ENCODE data around the gene MAP3K4. TPM values are rescaled to one million over a fixed set of nuclear protein-coding genes. Genes with fewer than 3 reads are reported as not detected.

Gene MAP3K4
- total RNA-seq, 1 donor from 2014 or later: 25.5 TPM

DNA sequence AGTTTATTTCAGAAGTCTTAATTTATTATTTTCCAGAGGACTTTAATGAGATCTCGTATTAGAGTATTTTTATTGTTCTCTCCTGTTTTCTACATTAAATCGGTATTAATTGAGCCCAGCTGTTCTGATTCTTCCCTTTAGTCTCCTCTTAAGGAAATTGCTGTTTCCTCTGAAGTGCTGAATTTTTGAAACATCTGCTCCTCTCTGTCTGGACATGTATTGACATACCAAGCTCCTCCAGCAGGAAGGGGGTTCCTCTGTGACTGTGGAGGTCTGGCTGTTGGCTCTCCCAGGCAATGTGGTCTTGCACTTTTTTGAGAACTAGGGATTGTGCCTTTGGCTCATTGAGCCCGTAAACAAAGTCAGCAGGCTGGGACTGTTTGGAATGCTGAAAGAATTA is 74.9 kb downstream of the MAP3K4 start:
- Mint-ChIP-seq H3K36me3 (ENCODE audit: low read depth) (peaks cover 4% of the 10 kb centered on the region), H3K4me1 (ENCODE audit: low read depth) (peaks cover 3% of the 10 kb centered on the region), H3K27me3 (ENCODE audit: low read depth) (no peaks in the 10 kb centered on the region), H3K27ac (ENCODE audit: unreplicated experiment) (no peak overlapping the region), H3K9me3 (ENCODE audit: low read depth) (peaks cover 1% of the 10 kb centered on the region), H3K4me3 (ENCODE audit: unreplicated experiment) (no peak overlapping the region)
- DNase-seq (ENCODE audit: low spot score): no peak
- TF ChIP-seq, protein P1, sequence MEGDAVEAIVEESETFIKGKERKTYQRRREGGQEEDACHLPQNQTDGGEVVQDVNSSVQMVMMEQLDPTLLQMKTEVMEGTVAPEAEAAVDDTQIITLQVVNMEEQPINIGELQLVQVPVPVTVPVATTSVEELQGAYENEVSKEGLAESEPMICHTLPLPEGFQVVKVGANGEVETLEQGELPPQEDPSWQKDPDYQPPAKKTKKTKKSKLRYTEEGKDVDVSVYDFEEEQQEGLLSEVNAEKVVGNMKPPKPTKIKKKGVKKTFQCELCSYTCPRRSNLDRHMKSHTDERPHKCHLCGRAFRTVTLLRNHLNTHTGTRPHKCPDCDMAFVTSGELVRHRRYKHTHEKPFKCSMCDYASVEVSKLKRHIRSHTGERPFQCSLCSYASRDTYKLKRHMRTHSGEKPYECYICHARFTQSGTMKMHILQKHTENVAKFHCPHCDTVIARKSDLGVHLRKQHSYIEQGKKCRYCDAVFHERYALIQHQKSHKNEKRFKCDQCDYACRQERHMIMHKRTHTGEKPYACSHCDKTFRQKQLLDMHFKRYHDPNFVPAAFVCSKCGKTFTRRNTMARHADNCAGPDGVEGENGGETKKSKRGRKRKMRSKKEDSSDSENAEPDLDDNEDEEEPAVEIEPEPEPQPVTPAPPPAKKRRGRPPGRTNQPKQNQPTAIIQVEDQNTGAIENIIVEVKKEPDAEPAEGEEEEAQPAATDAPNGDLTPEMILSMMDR (IDR thresholded peaks at IDR 0.05): no peak

DNA sequence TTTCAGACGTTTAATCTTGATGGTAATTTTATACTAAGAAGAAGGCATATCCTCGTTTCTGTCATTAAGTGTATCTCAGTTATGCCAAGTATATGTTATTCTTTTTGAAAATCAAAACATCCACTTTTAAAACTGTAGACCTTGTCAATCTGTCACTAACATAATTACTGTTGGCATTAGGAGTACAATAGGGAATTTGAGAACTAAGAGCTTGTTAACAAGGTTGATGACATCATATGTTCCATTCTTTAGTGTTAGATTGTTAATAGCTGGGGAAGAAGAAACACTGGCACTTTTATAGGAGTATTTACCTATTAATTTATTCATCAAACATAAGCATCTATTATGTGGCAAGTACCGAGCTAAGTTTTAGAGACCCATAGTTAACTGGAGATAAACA is 76.2 kb downstream of the MAP3K4 start:
- Mint-ChIP-seq H3K4me3 (ENCODE audit: unreplicated experiment) (no peak overlapping the region), H3K27ac (ENCODE audit: unreplicated experiment) (no peak overlapping the region), H3K27me3 (ENCODE audit: low read depth) (no peaks in the 10 kb centered on the region), H3K9me3 (ENCODE audit: low read depth) (no peaks in the 10 kb centered on the region), H3K36me3 (ENCODE audit: low read depth) (peaks cover 4% of the 10 kb centered on the region), H3K4me1 (ENCODE audit: low read depth) (peaks cover 6% of the 10 kb centered on the region)
- no peak for DNase-seq (ENCODE audit: low spot score)
- TF ChIP-seq, protein P1 (IDR thresholded peaks at IDR 0.05): no peak

DNA sequence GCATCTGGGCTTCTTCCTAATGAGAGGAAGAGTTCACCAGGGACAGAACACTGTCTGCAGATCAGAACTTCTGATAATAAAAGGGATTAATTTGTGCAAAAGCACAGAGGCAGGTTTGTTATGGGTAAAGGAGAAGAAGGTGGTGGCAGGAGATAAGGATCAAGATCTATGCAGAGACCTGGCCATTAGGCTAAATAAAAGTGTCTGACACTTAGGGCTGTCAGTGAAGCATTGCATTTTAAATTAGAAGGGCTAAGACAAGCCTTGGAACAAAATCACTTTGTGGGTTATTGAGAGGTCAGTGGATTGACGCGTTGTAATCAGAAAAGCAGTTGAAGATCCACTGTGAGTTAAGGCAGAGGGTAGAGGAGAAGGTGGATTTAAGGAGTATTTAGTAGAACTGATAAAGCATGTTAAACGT is 76.8 kb downstream of the MAP3K4 start:
- H3K27ac Mint-ChIP-seq (ENCODE audit: unreplicated experiment): no peak overlapping the region
- peaks cover 4% of the 10 kb centered on the region for H3K4me1 Mint-ChIP-seq (ENCODE audit: low read depth)
- H3K9me3 Mint-ChIP-seq (ENCODE audit: low read depth): no peaks in the 10 kb centered on the region
- H3K27me3 Mint-ChIP-seq (ENCODE audit: low read depth): no peaks in the 10 kb centered on the region
- TF ChIP-seq, protein P1 (IDR thresholded peaks at IDR 0.05): no peak
- no peak overlapping the region for H3K4me3 Mint-ChIP-seq (ENCODE audit: unreplicated experiment)
- H3K36me3 Mint-ChIP-seq (ENCODE audit: low read depth): peaks cover 4% of the 10 kb centered on the region
- no peak for DNase-seq (ENCODE audit: low spot score)

- peaks cover 3% of the 10 kb centered on the region for H3K4me1 Mint-ChIP-seq (ENCODE audit: low read depth)
- no peak for DNase-seq (ENCODE audit: low spot score)
- no peak overlapping the region for H3K4me3 Mint-ChIP-seq (ENCODE audit: unreplicated experiment)
- TF ChIP-seq, protein P1 (IDR thresholded peaks at IDR 0.05): no peak
- no peaks in the 10 kb centered on the region for H3K9me3 Mint-ChIP-seq (ENCODE audit: low read depth)
- H3K27me3 Mint-ChIP-seq (ENCODE audit: low read depth): no peaks in the 10 kb centered on the region
- no peak overlapping the region for H3K27ac Mint-ChIP-seq (ENCODE audit: unreplicated experiment)
- peaks cover 7% of the 10 kb centered on the region for H3K36me3 Mint-ChIP-seq (ENCODE audit: low read depth)
These were observed 82.4 kb downstream of the MAP3K4 start for GRCh38 chr6:161073930-161074329.

- no peaks in the 10 kb centered on the region for H3K9me3 Mint-ChIP-seq (ENCODE audit: low read depth)
- peaks cover 5% of the 10 kb centered on the region for H3K4me1 Mint-ChIP-seq (ENCODE audit: low read depth)
- no peak overlapping the region for H3K4me3 Mint-ChIP-seq (ENCODE audit: unreplicated experiment)
- H3K27me3 Mint-ChIP-seq (ENCODE audit: low read depth): no peaks in the 10 kb centered on the region
- H3K36me3 Mint-ChIP-seq (ENCODE audit: low read depth): peaks cover 7% of the 10 kb centered on the region
- no peak for DNase-seq (ENCODE audit: low spot score)
- H3K27ac Mint-ChIP-seq (ENCODE audit: unreplicated experiment): peak overlapping the region; percentile 13
- TF ChIP-seq, protein P1 (IDR thresholded peaks at IDR 0.05): no peak
These were observed 83.0 kb downstream of the MAP3K4 start for GRCh38 chr6:161074496-161075121.

All from chondrocyte (in vitro differentiated cells).